Stimulated activated CD4-positive, alpha-beta T cell treated with anti-CD3 and anti-CD28 coated beads, TNF-alpha, amount 100 ng/mL, for 48 hours (primary cell): ENCODE results near the gene RANBP17.
"Not testable (repeated sequence)": the region's sequence is repeated elsewhere in the genome, so short reads cannot be mapped to it uniquely, and the experiment has no call there.

ENCODE experiments used
- DNase-seq, 3 donors: peaks; one replicate each; pipeline ENCODE4 v3.0.0-alpha.2; 2020; ENCODE audit warnings: low read depth in 3 of 3

Gene RANBP17

GRCh38 chr5:170867825-170868224 is 6.0 kb downstream of the RANBP17 start:
- DNase-seq = no peak

GRCh38 chr5:170870390-170870789 is 8.6 kb downstream of the RANBP17 start:
- DNase-seq = not testable (repeated sequence)

DNA sequence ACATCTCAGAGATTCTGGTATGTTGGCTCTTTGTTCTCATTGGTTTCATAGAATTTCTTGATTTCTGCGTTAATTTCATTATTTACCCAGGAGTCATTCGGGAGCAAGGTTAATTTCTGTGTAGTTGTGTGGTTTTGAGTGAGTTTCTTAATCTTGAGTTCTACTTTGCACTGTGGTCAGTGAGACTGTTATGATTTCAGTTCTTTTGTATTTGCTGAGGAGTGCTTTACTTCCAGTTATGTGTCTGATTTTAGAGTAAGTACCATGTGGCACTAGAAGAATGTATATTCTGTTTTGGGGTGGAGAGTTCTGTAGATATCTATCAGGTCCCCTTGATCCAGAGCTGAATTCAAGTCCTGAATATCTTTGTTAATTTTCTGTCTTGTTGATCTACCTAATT is 12.2 kb downstream of the RANBP17 start:
- DNase-seq = no peak

GRCh38 chr5:170875811-170876210 is 14.0 kb downstream of the RANBP17 start:
- DNase-seq = no peak

GRCh38 chr5:170880084-170880483 is 18.3 kb downstream of the RANBP17 start:
- no peak for DNase-seq

DNA sequence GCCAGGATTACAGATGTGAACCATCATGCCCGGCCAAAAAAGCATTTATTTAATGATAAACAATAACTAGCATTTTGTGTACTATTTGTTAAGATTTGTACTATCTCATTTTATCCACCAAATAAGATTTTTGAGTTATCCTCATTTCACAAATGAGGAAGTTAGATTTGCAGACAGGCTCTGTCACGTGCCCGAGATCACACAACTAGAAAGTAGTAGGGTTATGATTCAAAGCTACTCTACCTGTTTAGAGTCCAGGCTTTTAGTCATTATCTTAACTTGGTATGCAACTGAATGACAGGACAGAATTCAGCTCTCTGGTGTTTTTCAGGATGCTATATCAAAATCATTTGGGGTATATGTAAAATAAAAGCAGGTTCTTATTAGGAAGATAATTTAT is 20.5 kb downstream of the RANBP17 start:
- no peak for DNase-seq

- no peak for DNase-seq
These were observed 23.4 kb downstream of the RANBP17 start for GRCh38 chr5:170885256-170885655.

- DNase-seq = no peak
These were observed 24.0 kb downstream of the RANBP17 start for GRCh38 chr5:170885809-170886208.

DNA sequence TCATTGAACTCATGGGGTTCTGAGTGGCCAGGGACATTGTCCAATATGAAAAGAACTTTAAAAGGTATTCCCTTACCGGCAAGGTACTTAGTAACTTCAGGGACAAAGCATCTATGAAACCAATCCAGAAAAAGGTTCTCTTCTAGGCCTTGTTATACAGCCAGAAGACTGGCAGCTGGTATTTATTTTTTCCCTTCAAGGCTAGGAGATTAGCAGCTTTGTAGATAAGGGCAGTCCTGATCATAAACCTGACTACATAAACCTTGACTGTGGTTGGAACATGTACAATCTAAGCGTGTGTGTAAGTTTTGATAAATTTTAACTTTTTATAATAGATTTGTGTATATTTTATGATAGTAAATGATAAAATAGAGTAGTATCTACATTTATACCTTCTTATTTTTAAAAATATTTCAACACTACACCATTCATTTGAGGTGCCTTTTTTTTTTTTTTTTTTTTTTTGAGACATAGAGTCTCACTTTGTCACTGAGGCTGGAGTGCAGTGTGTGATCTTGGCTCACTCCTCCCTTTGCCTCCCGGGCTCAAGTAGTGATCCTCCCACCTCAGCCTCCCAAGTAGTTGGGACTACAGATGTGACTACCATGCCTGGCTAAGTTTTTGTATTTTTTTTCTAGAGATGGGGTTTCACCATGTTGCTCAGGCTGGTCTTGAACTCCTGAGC is 24.5 kb downstream of the RANBP17 start:
- no peak for DNase-seq

DNA sequence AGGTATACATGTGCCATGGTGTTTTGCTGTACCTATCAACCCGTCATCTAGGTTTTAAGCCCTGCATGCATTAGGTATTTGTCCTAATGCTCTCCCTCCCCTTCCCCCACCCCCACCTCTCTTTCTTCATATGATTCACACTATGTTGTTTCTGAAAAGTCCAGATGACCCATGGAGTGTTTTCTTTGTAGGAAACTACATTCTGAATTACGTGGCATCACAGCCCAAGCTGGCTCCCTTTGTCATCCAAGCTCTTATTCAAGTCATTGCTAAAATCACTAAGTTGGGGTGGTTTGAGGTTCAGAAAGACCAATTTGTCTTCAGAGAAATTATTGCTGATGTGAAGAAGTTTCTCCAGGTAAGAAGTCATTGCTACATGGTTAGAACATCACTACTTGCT is 30.4 kb downstream of the RANBP17 start:
- DNase-seq = no peak

DNA sequence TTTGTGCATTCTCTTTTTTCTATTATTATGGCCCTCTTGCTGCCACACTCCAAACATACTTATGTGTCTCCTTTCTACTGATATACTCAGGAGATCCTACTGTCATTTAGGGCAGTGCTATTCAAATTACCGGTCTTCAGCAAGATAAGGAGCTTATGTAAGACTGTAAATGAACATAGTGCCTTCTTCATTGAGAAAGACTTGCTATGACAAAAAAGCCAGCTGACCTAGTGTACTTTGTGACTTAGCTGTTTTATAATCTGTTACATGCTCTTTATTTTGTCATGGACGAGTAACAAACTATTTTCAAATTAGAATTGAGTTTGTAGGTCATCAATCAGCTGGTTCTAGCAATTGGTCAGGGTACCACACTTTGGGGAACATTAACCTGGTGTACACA is 32.8 kb downstream of the RANBP17 start:
- no peak for DNase-seq

DNA sequence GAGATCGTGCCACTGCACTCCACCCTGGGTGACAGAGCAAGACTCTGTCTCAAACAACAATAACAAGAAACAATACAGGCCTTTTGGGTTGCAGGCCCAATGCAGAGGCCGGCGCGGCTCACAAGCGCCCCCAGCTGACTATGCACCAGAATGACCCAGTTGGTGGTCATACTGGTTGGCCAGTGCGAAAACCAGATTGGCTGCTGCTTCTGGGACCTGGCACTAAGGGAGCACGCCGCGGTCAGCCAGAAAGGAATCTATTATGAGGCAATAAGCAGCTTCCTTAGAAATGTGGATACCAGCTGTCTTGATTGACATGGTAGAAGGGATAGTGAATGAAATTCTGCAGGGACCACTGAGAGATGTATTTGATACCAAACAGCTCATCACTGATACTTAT is 35.0 kb downstream of the RANBP17 start:
- DNase-seq = no peak

GRCh38 chr5:170903075-170903474 is 41.3 kb downstream of the RANBP17 start:
- DNase-seq = no peak

DNA sequence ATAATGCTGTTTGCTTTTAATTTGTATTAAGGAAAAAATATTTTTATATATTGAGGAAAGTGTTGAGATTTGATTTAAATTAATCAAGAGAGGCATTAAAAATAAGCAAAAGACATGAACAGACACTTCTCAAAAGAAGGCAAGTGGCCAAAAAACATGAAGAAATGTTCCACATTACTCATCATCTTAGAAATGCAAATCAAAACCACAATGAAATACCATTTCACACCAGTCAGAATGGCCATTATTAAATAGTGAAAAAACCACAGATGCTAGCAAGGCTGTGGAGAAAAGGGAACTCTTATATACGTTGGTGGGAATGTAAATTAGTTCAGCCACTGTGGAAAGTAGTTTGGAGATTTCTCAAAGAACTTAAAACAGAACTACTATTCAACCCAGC is 45.9 kb downstream of the RANBP17 start:
- DNase-seq = no peak

DNA sequence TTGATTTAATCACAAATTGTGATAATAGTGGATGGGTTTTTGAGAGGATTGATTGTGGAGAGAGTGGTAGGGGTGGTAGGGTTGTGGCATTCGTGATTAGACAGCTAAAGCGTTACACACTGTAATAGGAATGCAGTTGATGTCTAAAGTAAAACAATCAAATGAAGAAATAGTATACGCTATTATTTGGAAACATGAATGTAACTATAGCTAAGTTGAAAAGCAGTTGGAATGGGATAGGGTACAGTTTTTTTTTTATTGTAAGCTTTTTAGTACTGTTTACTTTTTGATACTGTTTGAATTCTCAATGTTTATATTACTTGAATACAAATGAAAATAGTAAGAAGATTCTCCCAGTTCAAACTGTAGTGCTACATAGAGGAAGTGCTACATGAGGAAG is 51.8 kb downstream of the RANBP17 start:
- DNase-seq = no peak

- DNase-seq = no peak
These were observed 55.3 kb downstream of the RANBP17 start for GRCh38 chr5:170917113-170917512.

DNA sequence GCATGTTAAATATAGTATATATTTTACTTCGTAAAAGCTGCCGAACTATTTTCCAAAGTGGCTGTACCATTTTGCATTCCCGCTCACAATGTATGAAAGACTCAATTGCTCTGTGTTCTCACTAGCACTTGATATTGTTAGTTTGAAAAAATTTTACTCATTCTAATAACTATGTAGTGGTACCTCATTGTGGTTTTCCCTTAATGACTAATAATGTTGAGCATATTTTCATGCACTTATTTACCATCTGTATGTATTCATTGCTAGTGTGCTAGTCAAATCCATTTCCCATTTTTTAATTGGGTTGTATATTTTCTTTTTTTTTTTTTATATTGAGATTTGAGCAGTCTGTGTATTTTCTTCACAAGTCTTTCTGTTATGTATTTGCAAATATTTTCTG is 58.4 kb downstream of the RANBP17 start:
- no peak for DNase-seq

GRCh38 chr5:170922331-170922730 is 60.5 kb downstream of the RANBP17 start:
- not testable (repeated sequence) for DNase-seq

DNA sequence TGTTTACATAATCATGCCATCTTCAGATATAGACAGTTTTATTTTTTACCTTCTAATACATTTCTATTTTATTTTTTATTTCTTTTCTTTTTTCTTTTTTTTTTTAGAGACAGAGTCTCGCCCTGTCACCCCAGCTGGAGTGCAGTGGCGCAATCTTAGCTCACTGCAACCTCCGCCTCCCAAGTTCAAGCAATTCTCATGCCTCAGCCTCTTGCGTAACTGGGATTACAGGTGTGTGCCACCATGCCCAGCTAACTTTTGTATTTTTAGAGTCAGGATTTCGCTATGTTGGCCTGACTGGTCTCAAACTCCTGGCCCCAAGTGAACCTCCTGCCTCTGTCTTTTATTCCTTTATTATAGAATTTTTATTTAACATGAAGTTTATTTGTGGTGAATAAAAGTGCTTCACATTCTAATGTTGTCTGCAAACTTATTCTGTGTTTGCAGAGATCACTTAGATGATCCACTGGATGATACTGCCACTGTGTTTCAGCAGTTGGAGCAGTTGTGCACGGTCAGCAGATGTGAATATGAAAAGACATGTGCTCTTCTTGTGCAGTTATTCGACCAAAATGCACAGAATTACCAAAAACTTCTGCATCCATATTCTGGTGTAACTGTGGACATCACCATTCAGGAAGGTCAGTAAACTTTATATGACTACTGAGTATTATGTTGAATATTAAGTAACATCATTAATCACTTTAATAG is 62.2 kb downstream of the RANBP17 start:
- DNase-seq = no peak

DNA sequence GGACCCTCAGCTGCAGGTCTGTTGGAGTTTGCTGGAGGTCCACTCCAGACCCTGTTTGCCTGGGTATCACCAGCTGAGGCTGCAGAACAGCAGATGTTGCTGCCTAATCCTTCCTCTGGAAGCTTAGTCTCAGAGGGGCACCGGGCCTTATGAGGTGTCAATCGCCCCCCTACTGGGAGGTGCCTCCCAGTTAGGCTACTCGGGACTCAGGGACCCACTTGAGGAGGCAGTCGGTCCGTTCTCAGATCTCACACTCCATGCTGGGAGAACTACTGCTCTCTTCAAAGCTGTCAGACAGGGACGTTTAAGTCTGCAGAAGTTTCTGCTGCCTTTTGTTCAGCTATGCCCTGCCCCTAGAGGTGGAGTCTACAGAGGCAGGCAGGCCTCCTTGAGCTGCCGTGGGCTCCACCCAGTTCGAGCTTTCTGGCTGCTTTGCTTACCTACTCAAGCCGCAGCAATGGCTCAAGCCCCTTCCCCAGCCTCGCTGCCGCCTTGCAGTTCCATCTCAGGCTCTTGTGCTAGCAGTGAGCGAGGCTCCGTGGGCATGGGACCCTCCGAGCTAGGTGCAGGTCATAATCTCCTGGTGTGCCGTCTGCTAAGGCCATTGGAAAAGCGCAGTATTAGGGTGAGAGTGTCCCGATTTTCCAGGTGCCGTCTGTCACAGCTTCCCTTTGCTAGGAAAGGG is 73.9 kb downstream of the RANBP17 start:
- DNase-seq = not testable (repeated sequence)

- no peak for DNase-seq
These were observed 75.3 kb downstream of the RANBP17 start for GRCh38 chr5:170937072-170937471.

DNA sequence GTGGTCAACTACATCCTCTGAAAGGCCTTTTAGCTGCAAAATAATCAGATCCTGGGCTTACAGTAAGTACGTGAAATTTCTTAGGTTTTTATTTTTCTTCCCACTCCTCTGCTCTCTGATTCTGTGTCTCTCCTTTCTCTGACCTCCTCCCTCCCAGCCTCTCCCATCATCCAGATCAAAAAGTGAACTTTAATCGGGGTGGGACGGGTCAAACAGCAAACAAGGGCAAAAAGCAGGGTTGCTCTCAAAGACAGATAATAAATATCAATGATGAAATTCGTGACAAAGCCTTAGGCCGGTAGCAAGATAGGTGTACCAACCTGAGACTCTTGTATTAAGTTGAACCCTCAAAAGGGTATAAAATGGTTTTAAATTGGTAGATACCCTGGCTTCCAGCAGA is 76.1 kb downstream of the RANBP17 start:
- no peak for DNase-seq

DNA sequence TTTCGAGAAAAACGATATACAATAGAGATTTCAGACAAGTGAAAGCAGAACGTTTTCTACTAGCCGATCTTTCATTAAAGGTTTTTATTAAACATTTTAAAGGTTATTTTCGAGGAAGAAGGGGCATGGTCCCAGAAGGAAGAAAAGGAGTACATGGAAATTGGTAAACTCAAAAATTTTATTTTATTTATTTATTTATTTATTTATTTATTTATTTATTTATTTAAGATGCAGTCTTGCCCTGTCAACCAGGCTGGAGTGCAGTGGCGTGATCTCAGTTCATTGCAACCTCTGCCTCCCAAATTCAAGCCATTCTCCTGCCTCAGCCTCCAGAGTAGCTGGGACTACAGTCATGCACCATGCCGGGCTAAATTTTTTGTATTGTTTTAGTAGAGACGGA is 77.4 kb downstream of the RANBP17 start:
- no peak for DNase-seq
